ENCODE measurements around the gene PPT1. TPM values are rescaled to one million over a fixed set of nuclear protein-coding genes. Genes with fewer than 3 reads are reported as not detected.

PPT1 gene
- total and polyA plus RNA-seq, 2 of the 4 experiments (the other 2 are of a cell fraction) = 22.7 to 55.4 TPM

GRCh38 chr1:40122855-40123254 lies 25.8 kb upstream of the PPT1 start:
- H4K8ac ChIP-seq (ENCODE audit: low read depth in 2 of 2, low read length in 2 of 2) = no peak overlapping the region
- no peak overlapping the region for H2BK120ac ChIP-seq (ENCODE audit: low read depth, low read length)
- H3K9me1 ChIP-seq (ENCODE audit: insufficient read depth, low read length) = no peaks in the 10 kb centered on the region
- TF ChIP-seq ELK1 (IDR thresholded peaks at IDR 0.05; ENCODE audit: borderline replicate concordance, low read depth, low read length) = no peak
- TF ChIP-seq CHD1 (IDR thresholded peaks at IDR 0.05; ENCODE audit: low read depth, low read length) = no peak
- no peak for TF ChIP-seq USF2 (IDR thresholded peaks at IDR 0.05; ENCODE audit: low read depth, low read length)
- no peak for TF ChIP-seq FOS (IDR thresholded peaks at IDR 0.05; ENCODE audit: low read depth, low read length)
- TF ChIP-seq RFX5 (IDR thresholded peaks at IDR 0.05; ENCODE audit: low read depth, low read length) = no peak
- TF ChIP-seq CEBPB (IDR thresholded peaks at IDR 0.05; ENCODE audit: low read depth, low read length) = no peak
- no peak for TF ChIP-seq RAD21 (IDR thresholded peaks at IDR 0.05; ENCODE audit: low read length)
- TF ChIP-seq MAFK (IDR thresholded peaks at IDR 0.05; ENCODE audit: low read depth, low read length) = no peak
- TF ChIP-seq CTCF (conservative IDR thresholded peaks at IDR 0.05; ENCODE audit: low read depth, low read length) = no peak
- no peak for TF ChIP-seq MAZ (IDR thresholded peaks at IDR 0.05; ENCODE audit: borderline replicate concordance, low read depth, low read length)
- TF ChIP-seq NFE2L2 (IDR thresholded peaks at IDR 0.05; ENCODE audit: low read depth, low read length) = no peak
- TF ChIP-seq SMC3 (IDR thresholded peaks at IDR 0.05; ENCODE audit: low read depth, low read length) = no peak
- TF ChIP-seq BHLHE40 (IDR thresholded peaks at IDR 0.05; ENCODE audit: low read depth, low read length) = no peak
- TF ChIP-seq MXI1 (IDR thresholded peaks at IDR 0.05; ENCODE audit: borderline replicate concordance, low read depth, low read length) = no peak
- no peak for TF ChIP-seq POLR2A (IDR thresholded peaks at IDR 0.05; ENCODE audit: low read depth, low read length)
- no peak for TF ChIP-seq RCOR1 (IDR thresholded peaks at IDR 0.05; ENCODE audit: insufficient replicate concordance, low read length)
- no peaks in the 10 kb centered on the region for H3K36me3 ChIP-seq (ENCODE audit: control insufficient read depth, insufficient read depth, low read length)
- H2BK20ac ChIP-seq (ENCODE audit: low read depth, low read length) = no peak overlapping the region
- no peak overlapping the region for H4K5ac ChIP-seq (ENCODE audit: low read depth, low read length)
- ATAC-seq (ENCODE audit: low read depth) = no peak
- H4K91ac ChIP-seq (ENCODE audit: insufficient read depth, low read depth, low read length) = no peak overlapping the region
- no peaks in the 10 kb centered on the region for H3K4me1 ChIP-seq (ENCODE audit: control insufficient read depth, insufficient read depth, low read length)
- peaks cover 2% of the 10 kb centered on the region; the same call in 1 of the 2 replicates for H3K9me3 ChIP-seq (ENCODE audit: control insufficient read depth, insufficient read depth, low read length)
- H2BK5ac ChIP-seq (ENCODE audit: low read depth, low read length, poor library complexity, severe bottlenecking) = no peak overlapping the region
- no peak overlapping the region for H2AK9ac ChIP-seq (replicated peaks; ENCODE audit: low read depth, low read length, poor library complexity)
- H2AK5ac ChIP-seq (ENCODE audit: low read depth, low read length) = no peak overlapping the region
- no peak overlapping the region for H3K9ac ChIP-seq (ENCODE audit: low read depth, low read length)
- POLR2A ChIA-PET (ENCODE audit: unreplicated experiment) = no interaction called here
- intact Hi-C loops (cut with micrococcal nuclease) = no loop called here
- dilution Hi-C loops (cut with HindIII; ENCODE audit: low sequenced_read_pairs, unreplicated experiment) = no loop called here
- no peak overlapping the region for H3K23ac ChIP-seq (ENCODE audit: low read depth, low read length)
- no peak overlapping the region for H3K14ac ChIP-seq (replicated peaks; ENCODE audit: low read depth, low read length)
- in situ Hi-C loops (cut with MboI; ENCODE audit: low sequenced_read_pairs) = no loop called here
- no peak overlapping the region for H3K56ac ChIP-seq (ENCODE audit: extremely low read depth, insufficient read depth, low read length)
- H4K20me1 ChIP-seq (ENCODE audit: insufficient read depth, low read length) = no peaks in the 10 kb centered on the region
- no peak overlapping the region for H3K4ac ChIP-seq (ENCODE audit: low read depth, low read length)
- no peak overlapping the region for H2AFZ ChIP-seq (replicated peaks; ENCODE audit: low read length, poor library complexity)
- H3K79me1 ChIP-seq (ENCODE audit: low read depth in 1 of 2, low read length in 2 of 2) = no peaks in the 10 kb centered on the region
- no peak overlapping the region for H3K27ac ChIP-seq (ENCODE audit: insufficient read depth, low read length)
- no peak overlapping the region for H3K4me3 ChIP-seq (ENCODE audit: insufficient read depth, low read depth, low read length)
- no peak overlapping the region for H3K4me2 ChIP-seq (ENCODE audit: low read depth, low read length)
- DNase-seq = no peak
- peaks cover 31% of the 10 kb centered on the region for H3K27me3 ChIP-seq (ENCODE audit: control insufficient read depth, insufficient read depth, low read length)
- no peak overlapping the region for H2BK15ac ChIP-seq (ENCODE audit: low read depth, low read length)
- no TSS peak for BruUV-seq (replicated peaks)
- CTCF ChIA-PET = no interaction called here
- H3K18ac ChIP-seq (ENCODE audit: low read depth, low read length) = no peak overlapping the region
